ENCODE measurements around the gene SYTL4. TPM values are rescaled to one million over a fixed set of nuclear protein-coding genes. Genes with fewer than 3 reads are reported as not detected.
"Not testable (repeated sequence)": the region's sequence is repeated elsewhere in the genome, so short reads cannot be mapped to it uniquely, and the experiment has no call there.

Gene SYTL4
- 10 to 100 TPM; 18.6 to 27.0 (median 21.8) TPM for polyA plus RNA-seq (ENCODE audit: insufficient read length in 4 of 4)

DNA sequence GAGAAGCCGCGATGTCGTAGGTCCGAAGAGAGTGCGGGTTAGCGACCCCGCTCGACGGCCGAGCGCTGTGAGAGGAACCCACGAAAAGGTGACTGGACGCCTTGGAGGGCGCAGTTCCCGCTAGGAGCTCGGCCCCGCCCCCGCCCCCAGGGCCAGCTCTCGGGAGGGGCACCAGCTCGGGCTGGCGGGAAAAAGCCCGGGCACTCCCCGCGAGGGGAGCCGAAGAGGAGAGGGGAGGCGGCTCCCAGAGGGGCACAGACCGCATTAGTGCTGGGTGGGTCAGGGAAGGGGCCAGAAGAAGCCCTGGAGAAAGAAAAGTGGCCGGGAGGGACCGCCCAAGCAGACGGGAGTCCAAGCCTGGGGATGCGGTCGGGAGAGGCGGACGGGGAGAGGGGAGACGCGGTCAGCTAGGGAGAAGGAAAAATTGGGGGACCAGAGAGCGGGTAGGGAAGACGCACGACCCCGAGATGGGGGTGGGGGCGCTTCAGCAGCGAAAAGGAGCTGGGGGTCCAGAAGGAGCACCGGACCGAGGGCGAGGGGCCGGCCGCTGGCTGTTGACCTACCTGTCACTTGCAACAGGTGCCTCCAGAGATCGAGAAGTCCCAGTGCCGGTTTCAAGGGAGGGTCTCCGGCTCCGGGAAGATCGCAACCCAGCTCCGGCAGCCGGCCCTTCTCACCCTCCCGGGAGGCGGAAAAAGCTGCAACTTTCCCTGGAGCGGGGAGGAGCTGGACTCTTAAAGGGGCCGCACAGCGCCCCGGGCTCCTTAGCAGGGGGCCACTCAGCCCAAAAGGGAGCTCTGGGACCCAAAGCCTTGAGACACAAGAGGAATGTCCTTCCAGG, at the start of gene SYTL4:
Gene SYTL4, minus strand, starts transcription at position 681 of the 841 bp plus-strand sequence. CDS start 30,084 bp downstream, outside the sequence.
- DNase-seq (ENCODE audit: low read depth in 4 of 4, low spot score in 2 of 4) = no peak

DNA sequence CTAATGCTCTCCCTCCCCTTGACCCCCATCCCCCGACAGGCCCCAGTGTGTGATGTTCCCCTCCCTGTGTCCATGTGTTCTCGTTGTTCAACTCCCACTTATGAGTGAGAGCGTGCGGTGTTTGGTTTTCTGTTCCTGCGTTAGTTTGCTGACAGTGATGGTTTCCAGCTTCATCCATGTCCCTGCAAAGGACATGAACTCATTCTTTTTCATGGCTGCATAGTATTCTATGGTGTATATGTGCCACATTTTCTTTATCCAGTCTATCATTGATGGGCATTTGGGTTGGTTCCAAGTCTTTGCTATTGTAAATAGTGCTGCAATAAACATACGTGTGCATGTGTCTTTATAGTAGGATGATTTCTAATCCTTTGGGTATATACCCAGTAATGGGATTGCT, 37.5 kb upstream of the SYTL4 start:
- not testable (repeated sequence) for DNase-seq (ENCODE audit: low read depth in 4 of 4, low spot score in 2 of 4)

- peak in 2 of 4 donors; percentile 14 to 53 for DNase-seq (ENCODE audit: low read depth in 4 of 4, low spot score in 2 of 4)
These were observed 36.9 kb upstream of the SYTL4 start for GRCh38 chrX:100768679-100769338.

- DNase-seq (ENCODE audit: low read depth in 4 of 4, low spot score in 2 of 4) = no peak
These were observed 19.0 kb upstream of the SYTL4 start for GRCh38 chrX:100750883-100751282.

- no peak for DNase-seq (ENCODE audit: low read depth in 4 of 4, low spot score in 2 of 4)
These were observed 16.2 kb upstream of the SYTL4 start for GRCh38 chrX:100748108-100748507.

- no peak for DNase-seq (ENCODE audit: low read depth in 4 of 4, low spot score in 2 of 4)
These were observed 15.8 kb upstream of the SYTL4 start for GRCh38 chrX:100747703-100748102.

DNA sequence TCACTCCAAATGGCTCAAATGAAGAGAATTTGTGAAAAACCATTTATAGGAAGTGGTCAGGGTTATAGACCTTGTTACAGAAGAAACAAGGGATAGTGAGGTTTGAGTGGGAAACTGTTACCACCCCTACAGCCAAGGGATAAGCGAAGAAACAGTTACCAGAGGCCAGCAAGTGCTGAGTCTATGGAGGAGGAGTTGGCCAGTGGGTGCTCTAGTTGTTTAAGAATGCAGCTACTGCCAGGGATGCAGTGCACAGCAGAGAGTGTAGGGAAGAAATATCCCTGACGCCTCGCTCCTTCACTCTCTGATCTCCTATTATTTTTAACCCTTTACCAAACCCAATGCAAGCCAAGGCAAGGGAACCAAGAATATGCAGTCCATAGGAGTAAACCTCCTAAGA, 15.2 kb upstream of the SYTL4 start:
- no peak for DNase-seq (ENCODE audit: low read depth in 4 of 4, low spot score in 2 of 4)

DNA sequence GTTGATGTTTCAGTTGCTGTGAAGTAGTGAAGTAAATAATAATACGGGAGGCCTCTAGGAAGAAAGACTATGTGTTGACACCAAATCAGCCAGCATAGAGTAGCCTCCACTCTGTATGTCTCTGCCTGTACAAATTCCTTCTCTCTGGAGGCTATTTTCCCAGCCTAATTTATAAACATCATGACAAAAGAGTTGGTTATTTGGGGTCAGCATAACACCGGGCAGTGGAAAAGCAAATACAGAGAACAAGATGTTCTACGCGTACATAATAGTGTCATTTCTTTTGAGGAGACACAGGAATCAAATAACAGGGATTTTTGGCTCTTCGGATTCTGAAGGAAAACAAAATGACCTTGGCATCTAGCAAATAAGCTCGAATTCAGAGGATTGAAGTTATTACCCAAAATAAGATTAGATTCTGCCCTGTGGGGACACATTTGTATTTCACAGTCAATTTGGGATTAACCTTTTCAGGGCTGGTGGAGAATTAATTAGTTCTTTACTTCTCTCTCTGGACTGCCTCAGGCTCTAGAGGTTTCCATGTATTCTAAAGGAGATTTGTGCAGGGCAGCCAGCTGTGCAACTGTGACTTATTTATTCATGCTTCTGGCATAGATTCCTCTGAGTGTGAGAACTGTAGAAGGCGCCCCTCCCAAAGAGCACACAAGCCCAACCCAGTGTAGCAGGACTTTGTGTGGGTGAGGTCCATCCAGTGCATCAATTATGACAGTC, 14.1 kb upstream of the SYTL4 start:
- no peak for DNase-seq (ENCODE audit: low read depth in 4 of 4, low spot score in 2 of 4)

GRCh38 chrX:100745205-100745604, 13.3 kb upstream of the SYTL4 start:
- DNase-seq (ENCODE audit: low read depth in 4 of 4, low spot score in 2 of 4) = no peak

GRCh38 chrX:100743009-100743607, 11.2 kb upstream of the SYTL4 start:
- no peak for DNase-seq (ENCODE audit: low read depth in 4 of 4, low spot score in 2 of 4)

- not testable (repeated sequence) for DNase-seq (ENCODE audit: low read depth in 4 of 4, low spot score in 2 of 4)
These were observed 7.9 kb downstream of the SYTL4 start for GRCh38 chrX:100724006-100724405.

DNA sequence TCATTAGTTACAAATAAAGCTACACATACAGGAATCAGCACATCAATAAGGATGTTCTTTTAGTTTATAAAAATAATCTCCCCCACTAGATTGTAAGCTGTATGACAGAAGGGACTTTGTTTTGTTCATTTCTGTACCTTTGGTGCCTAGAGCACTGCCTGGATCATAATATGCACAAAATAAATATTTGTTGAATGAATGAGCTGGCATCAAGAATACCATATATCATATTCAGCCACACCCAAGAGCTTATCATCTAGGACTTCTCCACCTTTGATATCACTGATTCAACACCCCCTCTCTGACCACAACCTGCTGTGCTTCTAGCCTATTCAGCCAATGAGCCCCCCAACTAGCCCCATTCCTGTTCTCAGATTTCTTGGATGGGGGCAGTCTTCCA, 10.6 kb downstream of the SYTL4 start:
- DNase-seq (ENCODE audit: low read depth in 4 of 4, low spot score in 2 of 4) = no peak

DNA sequence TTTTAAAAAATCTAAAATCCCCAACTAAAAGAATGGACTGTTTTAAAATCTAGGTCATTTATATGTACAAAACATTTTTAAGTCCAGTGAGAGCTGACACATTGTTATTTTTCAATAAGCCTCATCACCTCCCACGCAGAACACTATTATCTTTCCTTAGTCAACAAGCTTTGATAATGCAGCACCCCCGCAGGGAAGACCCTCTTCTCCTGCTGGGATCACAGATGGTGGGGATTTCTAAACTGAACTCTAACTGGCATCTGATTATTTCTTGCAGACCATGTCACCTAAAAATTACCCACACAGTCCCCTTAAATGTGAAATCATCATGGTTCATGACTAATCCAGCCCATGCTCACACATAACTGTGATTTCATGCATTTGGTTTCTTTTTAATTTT, 11.6 kb downstream of the SYTL4 start:
- no peak for DNase-seq (ENCODE audit: low read depth in 4 of 4, low spot score in 2 of 4)

DNA sequence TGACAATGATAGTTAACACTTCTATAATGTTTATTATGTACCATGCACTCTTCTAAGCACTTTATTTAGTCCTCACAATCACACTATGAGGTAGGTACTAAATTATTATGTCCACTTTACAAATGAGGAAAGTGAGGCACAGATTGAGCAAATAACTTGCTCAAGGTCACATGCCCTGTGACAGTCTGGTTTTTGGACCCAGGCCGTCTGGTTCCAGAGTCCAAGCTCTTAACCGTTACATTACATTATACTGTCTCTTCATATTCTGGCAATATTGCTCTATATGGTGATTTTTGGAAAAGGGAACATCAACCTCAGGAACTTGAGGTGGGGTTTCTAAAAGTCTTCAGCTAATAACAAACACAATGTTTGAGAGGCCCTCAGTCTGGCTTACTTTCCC, 12.8 kb downstream of the SYTL4 start:
- DNase-seq (ENCODE audit: low read depth in 4 of 4, low spot score in 2 of 4) = no peak

DNA sequence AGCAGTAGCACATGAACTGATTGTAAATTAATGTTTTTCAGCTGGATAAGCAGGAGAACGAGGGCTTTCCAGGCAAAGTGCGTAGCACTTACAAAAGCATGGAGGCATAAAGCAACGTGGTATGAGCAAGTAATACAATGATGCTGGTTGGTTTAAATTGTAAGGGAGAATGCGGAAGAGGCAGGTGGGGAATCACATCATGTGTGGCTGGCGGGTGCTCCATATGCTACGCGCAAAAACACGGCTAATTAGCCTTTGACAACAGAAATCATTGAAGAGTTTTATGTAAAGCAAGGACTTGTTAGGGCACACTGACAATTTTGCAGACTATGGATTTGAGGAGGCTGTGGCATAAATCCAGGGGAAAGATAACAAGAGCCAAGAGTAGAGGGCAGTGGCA, 14.6 kb downstream of the SYTL4 start:
- no peak for DNase-seq (ENCODE audit: low read depth in 4 of 4, low spot score in 2 of 4)

DNA sequence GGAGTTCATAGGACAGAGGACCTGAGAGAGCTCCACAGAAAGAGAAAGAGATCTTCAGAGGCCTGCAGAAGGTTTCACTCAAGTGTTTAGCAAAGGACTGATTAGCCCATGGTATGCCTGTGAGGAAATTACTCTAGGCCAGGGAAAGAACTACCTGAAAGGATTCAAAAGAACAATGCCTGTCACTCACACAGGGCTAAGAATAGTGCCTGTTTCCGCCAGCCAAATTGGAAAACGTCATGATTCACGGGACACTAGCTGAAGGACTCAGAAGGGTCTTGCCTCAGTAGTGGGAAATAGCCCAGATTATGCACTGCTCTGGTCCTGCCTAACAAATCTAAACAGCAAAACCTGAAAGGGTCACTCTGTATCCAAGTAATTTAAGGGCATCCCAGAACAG, 21.1 kb downstream of the SYTL4 start:
- DNase-seq (ENCODE audit: low read depth in 4 of 4, low spot score in 2 of 4) = no peak

DNA sequence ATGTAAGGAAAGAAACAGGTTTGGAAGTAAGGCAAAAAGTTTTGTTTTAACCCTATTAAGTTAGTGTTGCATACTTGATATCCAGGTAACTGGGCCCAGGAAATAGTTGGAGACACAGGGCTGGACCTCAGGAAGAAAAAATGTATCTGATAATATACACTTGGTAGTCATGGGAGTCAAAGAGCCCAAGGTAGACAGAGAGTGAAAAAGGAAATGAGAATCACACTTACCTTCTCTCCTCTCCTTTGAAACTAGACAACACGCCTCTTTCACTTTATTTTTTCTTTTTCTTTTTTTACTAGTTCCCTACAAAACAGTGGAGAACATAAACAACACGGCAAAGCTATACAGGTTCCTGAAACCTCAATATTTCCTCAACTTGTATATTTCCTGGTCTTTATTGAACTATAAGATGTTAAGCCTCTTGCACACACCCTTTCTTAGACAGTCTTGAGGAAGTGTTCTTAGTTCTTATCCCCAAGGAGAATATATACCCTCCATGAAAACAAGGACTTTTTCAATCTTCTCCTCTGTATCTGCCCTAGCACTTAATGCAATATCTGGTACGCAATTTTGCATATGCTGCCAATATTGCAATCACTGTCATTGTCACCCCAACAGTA, 27.2 kb downstream of the SYTL4 start:
- no peak for DNase-seq (ENCODE audit: low read depth in 4 of 4, low spot score in 2 of 4)

GRCh38 chrX:100700809-100701208, 31.1 kb downstream of the SYTL4 start:
- DNase-seq (ENCODE audit: low read depth in 4 of 4, low spot score in 2 of 4) = no peak

- DNase-seq (ENCODE audit: low read depth in 4 of 4, low spot score in 2 of 4) = no peak
These were observed 33.4 kb downstream of the SYTL4 start for GRCh38 chrX:100698551-100698950.

- no peak for DNase-seq (ENCODE audit: low read depth in 4 of 4, low spot score in 2 of 4)
These were observed 35.1 kb downstream of the SYTL4 start for GRCh38 chrX:100696699-100697351.

Data from left renal cortex interstitium (tissue), 4 donors.